Measurements from ENCODE around the gene RAB40A.

Gene RAB40A

GRCh38 chrX:103538728-103539127, 19.4 kb upstream of the RAB40A start:
- no peak for TF ChIP-seq CTCF (IDR thresholded peaks at IDR 0.05; ENCODE audit: insufficient read depth, low read depth, low read length, missing control alignments)
- H3K4me3 ChIP-seq (ENCODE audit: low read length), result no peak overlapping the region
- DNase-seq (ENCODE audit: low read depth), result peak; percentile 48

- DNase-seq (ENCODE audit: low read depth), result peak; percentile 12
- no peak overlapping the region for H3K4me3 ChIP-seq (ENCODE audit: low read length)
- no peak for TF ChIP-seq CTCF (IDR thresholded peaks at IDR 0.05; ENCODE audit: insufficient read depth, low read depth, low read length, missing control alignments)
Observed at GRCh38 chrX:103537871-103538387, 18.6 kb upstream of the RAB40A start.

GRCh38 chrX:103536732-103537131, 17.4 kb upstream of the RAB40A start:
- no peak overlapping the region for H3K4me3 ChIP-seq (ENCODE audit: low read length)
- no peak for DNase-seq (ENCODE audit: low read depth)
- TF ChIP-seq CTCF (IDR thresholded peaks at IDR 0.05; ENCODE audit: insufficient read depth, low read depth, low read length, missing control alignments), result no peak

GRCh38 chrX:103536071-103536470, 16.8 kb upstream of the RAB40A start:
- no peak for DNase-seq (ENCODE audit: low read depth)
- no peak for TF ChIP-seq CTCF (IDR thresholded peaks at IDR 0.05; ENCODE audit: insufficient read depth, low read depth, low read length, missing control alignments)
- no peak overlapping the region for H3K4me3 ChIP-seq (ENCODE audit: low read length)

GRCh38 chrX:103535206-103535605, 15.9 kb upstream of the RAB40A start:
- TF ChIP-seq CTCF (IDR thresholded peaks at IDR 0.05; ENCODE audit: insufficient read depth, low read depth, low read length, missing control alignments), result no peak
- no peak overlapping the region for H3K4me3 ChIP-seq (ENCODE audit: low read length)
- DNase-seq (ENCODE audit: low read depth), result no peak

- DNase-seq (ENCODE audit: low read depth), result peak; percentile 63
- peak; percentile 75 for TF ChIP-seq CTCF (IDR thresholded peaks at IDR 0.05; ENCODE audit: insufficient read depth, low read depth, low read length, missing control alignments)
- H3K4me3 ChIP-seq (ENCODE audit: low read length), result peak overlapping the region; percentile 33
Observed at GRCh38 chrX:103533511-103534216, 14.4 kb upstream of the RAB40A start.

GRCh38 chrX:103531002-103531401, 11.7 kb upstream of the RAB40A start:
- no peak overlapping the region for H3K4me3 ChIP-seq (ENCODE audit: low read length)
- no peak for DNase-seq (ENCODE audit: low read depth)
- no peak for TF ChIP-seq CTCF (IDR thresholded peaks at IDR 0.05; ENCODE audit: insufficient read depth, low read depth, low read length, missing control alignments)
